Endothelial cell of umbilical vein (primary cell): ENCODE measurements around the gene GNAO1. TPM values are rescaled to one million over a fixed set of nuclear protein-coding genes. Genes with fewer than 3 reads are reported as not detected.

Source experiments
- BruUV-seq: library from RNA; stranded (reverse); fragments of 400-500 nt; replicated peaks from 2 replicates; lab custom pipeline; 2021; lab: Mats Ljungman, UMichigan
- CTCF ChIA-PET: fragments of 300-600, 350-600 bp; sonication (Branson Sonifier 250); formaldehyde crosslinking; loops from one replicate; lab custom pipeline; 2021; ENCODE audit warnings: antibody characterized with exemption, inconsistent platforms; lab: Charles Lee
- POLR2A ChIA-PET: fragments of 300-600, 350-600 bp; sonication (Branson Sonifier 250); formaldehyde crosslinking; loops from one replicate; lab custom pipeline; 2021; ENCODE audit warnings: antibody characterized with exemption, inconsistent platforms; lab: Charles Lee
- DNase-seq: peaks from one replicate; pipeline ENCODE4 v3.0.0-alpha.2; 2011; ENCODE audit warnings: low read depth, low spot score
- FAIRE-seq: peaks from 2 replicates; lab custom pipeline; 2011; peaks lifted over from hg19 to GRCh38; lab: Jason Lieb, UNC
- H2AFZ ChIP-seq: 2 replicates; pipeline ENCODE4 v1.6.0; 2012; ENCODE audit warnings: low read depth, low read length, control low read depth, inconsistent platforms
- H3K27ac ChIP-seq: 2 replicates; pipeline ENCODE4 v1.5.1; 2011; ENCODE audit warnings: low read depth, mild to moderate bottlenecking, control low read depth, low read length, moderate library complexity; ENCODE audit not compliant: insufficient read depth
- H3K27me3 ChIP-seq, 2 experiments: 2 replicates each; pipeline versions ENCODE4 v1.6.0 to v1.6.1; 2011; ENCODE audit warnings: low read length in 2 of 2, mixed read lengths in 1 of 2; ENCODE audit not compliant: control insufficient read depth in 2 of 2, insufficient read depth in 2 of 2
- H3K36me3 ChIP-seq, 2 experiments: 2 replicates in 1 of 2; 3 replicates in 1 of 2; pipeline ENCODE4 v1.5.1; 2011; ENCODE audit warnings: low read length in 2 of 2, mild to moderate bottlenecking in 1 of 2, moderate library complexity in 1 of 2; ENCODE audit not compliant: control insufficient read depth in 2 of 2, insufficient read depth in 2 of 2; ENCODE audit errors: extremely low read depth in 1 of 2
- H3K4me1 ChIP-seq: 3 replicates; pipeline ENCODE4 v1.5.1; 2011; ENCODE audit warnings: mild to moderate bottlenecking, low read length; ENCODE audit not compliant: control insufficient read depth, insufficient read depth; ENCODE audit errors: extremely low read depth
- H3K4me2 ChIP-seq: 2 replicates; pipeline ENCODE4 v1.6.1; 2011; ENCODE audit warnings: low read length, control low read depth, mixed read lengths; ENCODE audit not compliant: insufficient read depth
- H3K4me3 ChIP-seq, 3 experiments: fragments of 200-600 bp in 1 of 3; sonication (generic), shearing (Covaris generic) in 1 of 3; replicated peaks in 1 of 3; 2 replicates each; pipeline ENCODE4 v1.5.1; 2011 to 2016; ENCODE audit warnings: control low read depth in 3 of 3, low read length in 3 of 3, mild to moderate bottlenecking in 2 of 3, inconsistent platforms in 1 of 3, low read depth in 1 of 3, moderate library complexity in 1 of 3; ENCODE audit not compliant: insufficient read depth in 1 of 3
- H3K79me2 ChIP-seq: 2 replicates; pipeline ENCODE4 v1.6.0; 2012; ENCODE audit warnings: low read length, inconsistent platforms; ENCODE audit not compliant: control insufficient read depth, insufficient read depth
- H3K9ac ChIP-seq: replicated peaks from 2 replicates; pipeline ENCODE3; 2011; ENCODE audit warnings: low read length, control low read depth; ENCODE audit not compliant: insufficient read depth; ENCODE audit errors: extremely low read depth
- H3K9me1 ChIP-seq: replicated peaks from 3 replicates; pipeline ENCODE4 v1.6.0; 2011; ENCODE audit warnings: mild to moderate bottlenecking, low read length; ENCODE audit not compliant: control insufficient read depth, insufficient read depth; ENCODE audit errors: extremely low read depth
- H3K9me3 ChIP-seq: replicated peaks from 2 replicates; pipeline ENCODE4 v1.5.1; 2012; ENCODE audit warnings: low read length, inconsistent platforms; ENCODE audit not compliant: control insufficient read depth, insufficient read depth
- H4K20me1 ChIP-seq: replicated peaks from 2 replicates; pipeline ENCODE3; 2011; ENCODE audit warnings: mild to moderate bottlenecking, low read length; ENCODE audit not compliant: control insufficient read depth, insufficient read depth; ENCODE audit errors: extremely low read depth
- CTCF ChIP-seq, 2 donors: IDR thresholded peaks; 1 replicate in 1 of 2; 2 replicates in 1 of 2; pipeline ENCODE4 v1.5.1; 2011; ENCODE audit warnings: low read length in 2 of 2, mild to moderate bottlenecking in 2 of 2, moderate library complexity in 2 of 2, control low read depth in 1 of 2, inconsistent platforms in 1 of 2, low read depth in 1 of 2; ENCODE audit not compliant: insufficient read depth in 1 of 2; ENCODE audit errors: extremely low read depth in 1 of 2
- EZH2 ChIP-seq: IDR thresholded peaks from 2 replicates; pipeline ENCODE4 v1.6.1; 2012; ENCODE audit warnings: borderline replicate concordance, low read depth, mild to moderate bottlenecking, moderate library complexity, low read length, inconsistent platforms; ENCODE audit not compliant: severe bottlenecking
- FOS ChIP-seq: IDR thresholded peaks from 2 replicates; pipeline ENCODE4 v1.6.1; 2011; ENCODE audit warnings: mild to moderate bottlenecking, low read length, moderate library complexity, borderline replicate concordance; ENCODE audit not compliant: insufficient read depth
- GATA2 ChIP-seq: IDR thresholded peaks from 2 replicates; pipeline ENCODE4 v1.7.0; 2011; ENCODE audit warnings: low read depth, mild to moderate bottlenecking, moderate library complexity, mixed read lengths, low read length; ENCODE audit not compliant: insufficient read length, insufficient read depth
- JUN ChIP-seq: IDR thresholded peaks from 2 replicates; pipeline ENCODE4 v1.6.1; 2011; ENCODE audit warnings: borderline replicate concordance, low read depth; ENCODE audit not compliant: insufficient read length, insufficient read depth
- MAX ChIP-seq: IDR thresholded peaks from 2 replicates; pipeline ENCODE4 v1.6.1; 2011; ENCODE audit not compliant: insufficient read depth, insufficient read length
- MYC ChIP-seq: IDR thresholded peaks from one replicate; pipeline ENCODE4 v1.6.1; 2011; ENCODE audit warnings: mild to moderate bottlenecking, low read depth, low read length
- POLR2A ChIP-seq: IDR thresholded peaks from 2 replicates; pipeline ENCODE4 v1.6.1; 2012; ENCODE audit warnings: low read depth, mild to moderate bottlenecking, control low read depth, low read length
- POLR2AphosphoS5 ChIP-seq: IDR thresholded peaks from 2 replicates; pipeline ENCODE4 v1.6.1; 2012; ENCODE audit warnings: low read depth, mild to moderate bottlenecking, control low read depth, low read length, moderate library complexity; ENCODE audit not compliant: insufficient read depth
- dilution Hi-C: fragments of 300-500 bp; cut with MboI; formaldehyde crosslinking; loops from one replicate; pipeline ENCODE4 v1.15.0; 2019; ENCODE audit warnings: low sequenced_read_pairs; ENCODE audit not compliant: extremely low pct_ligation_motif_present
- intact Hi-C: fragments of 100-400 bp; cut with micrococcal nuclease; formaldehyde crosslinking; loops from one replicate; pipeline ENCODE4 v1.10.0; 2022
- polyA plus RNA-seq, 4 experiments: library from polyadenylated mRNA; depleted of rRNA in 3 of 4; stranded (reverse) in 3 of 4; unstranded in 1 of 4; fragments of >200 nt; gene quantifications; 2 replicates each; pipeline versions ENCODE4 v1.2.1 to v1.2.3, GENCODE V29; 2011 to 2012; ENCODE audit warnings: missing spikeins in 1 of 4
- total RNA-seq: library from RNA; stranded (reverse); gene quantifications from 2 replicates; pipeline ENCODE4 v1.2.3, GENCODE V29; 2021

Gene GNAO1
- total and polyA plus RNA-seq, 2 donors (not counting 3 experiments of a cell fraction or from before 2014, with no cell fraction given): not detected

- intact Hi-C loops: no loop called here
- FAIRE-seq: no peak
These were observed 148.3 kb downstream of the GNAO1 start for GRCh38 chr16:56339431-56340195.

More at GRCh38 chr16:56339431-56340195, 148.3 kb downstream of the GNAO1 start:
- TF ChIP-seq EZH2 (no peak), MAX (no peak), FOS (no peak), CTCF (IDR thresholded peaks at IDR 0.05; ENCODE audit: extremely low read depth in 1 of 2, insufficient read depth in 1 of 2, low read depth in 1 of 2, low read length in 2 of 2) (no peak), POLR2AphosphoS5 (no peak), GATA2 (no peak), POLR2A (no peak), JUN (no peak), MYC (no peak)
- no TSS peak for BruUV-seq
- no peak overlapping the region for H3K4me2 ChIP-seq
- ChIA-PET POLR2A (no interaction called here), CTCF (no interaction called here)
- no peak overlapping the region for H3K4me3 ChIP-seq
- no peak overlapping the region for H3K9ac ChIP-seq
- H4K20me1 ChIP-seq: no peaks in the 10 kb centered on the region
- no peak overlapping the region for H2AFZ ChIP-seq
- H3K36me3 ChIP-seq: no peaks in the 10 kb centered on the region
- no peaks in the 10 kb centered on the region for H3K9me3 ChIP-seq
- H3K27me3 ChIP-seq: no peaks in the 10 kb centered on the region
- DNase-seq: no peak
- no peak overlapping the region for H3K27ac ChIP-seq
- no peaks in the 10 kb centered on the region for H3K4me1 ChIP-seq
- dilution Hi-C loops: no loop called here
- no peaks in the 10 kb centered on the region for H3K9me1 ChIP-seq
- H3K79me2 ChIP-seq: no peaks in the 10 kb centered on the region
